ENCODE data around the gene URM1. TPM values are rescaled to one million over a fixed set of nuclear protein-coding genes. Genes with fewer than 3 reads are reported as not detected.

Gene URM1
- total and polyA plus RNA-seq, 7 donors = 16.3 to 73.3 (median 25.1) TPM

GRCh38 chr9:128323791-128324190, 47.4 kb upstream of the URM1 start:
- Histone ChIP-seq H3K9me3 (no peaks in the 10 kb centered on the region), H3K4me3 (peak overlapping the region in 3 of 4 donors; percentile 81 to 97 (median 92)), H3K27me3 (no peaks in the 10 kb centered on the region), H3K36me3 (peaks cover 8 to 44% (median 20%) of the 10 kb centered on the region in 4 donors), H3K4me1 (peaks cover 0 to 27% (median 25%) of the 10 kb centered on the region in 4 donors), H3K27ac (peak overlapping the region in 1 of 4 donors; percentile 85)
- TF ChIP-seq POLR2AphosphoS5 (IDR thresholded peaks at IDR 0.05) (no peak), EP300 (IDR thresholded peaks at IDR 0.05) (no peak), CTCF (IDR thresholded peaks at IDR 0.05) (no peak), POLR2A (IDR thresholded peaks at IDR 0.05) (no peak)
- DNase-seq = no peak
- WGBS, 2 donors = 84 to 86% methylated on average over 12 of the region's 12 CpGs
- intact Hi-C loops (cut with DNase I) = loop anchor here (2.0 to 5.0 kb wide), 2 partner anchors 17 to 46 kb away; partner anchors contain the start of genes GOLGA2, SLC27A4 and SWI5

GRCh38 chr9:128324401-128324800, 46.8 kb upstream of the URM1 start:
- no peak overlapping the region for H3K27ac ChIP-seq
- peaks cover 8 to 50% (median 20%) of the 10 kb centered on the region in 4 donors for H3K36me3 ChIP-seq
- peaks cover 0 to 27% (median 25%) of the 10 kb centered on the region in 4 donors for H3K4me1 ChIP-seq
- WGBS, 2 donors = 96 to 97% methylated on average over 1 of the region's 1 CpG
- no peak overlapping the region for H3K4me3 ChIP-seq
- H3K9me3 ChIP-seq = no peaks in the 10 kb centered on the region
- no peak for DNase-seq
- intact Hi-C loops (cut with DNase I) = loop anchor here (5.0 kb wide), 1 partner anchor 47 kb away; the partner anchor contains the start of genes GOLGA2 and SWI5
- no peaks in the 10 kb centered on the region for H3K27me3 ChIP-seq
- TF ChIP-seq CTCF (IDR thresholded peaks at IDR 0.05) (no peak), POLR2A (IDR thresholded peaks at IDR 0.05) (no peak), EP300 (IDR thresholded peaks at IDR 0.05) (no peak)

- peaks cover 8 to 55% (median 20%) of the 10 kb centered on the region in 4 donors for H3K36me3 ChIP-seq
- H3K4me3 ChIP-seq = no peak overlapping the region
- peaks cover 0 to 27% (median 25%) of the 10 kb centered on the region in 4 donors for H3K4me1 ChIP-seq
- intact Hi-C loops (cut with DNase I) = no loop called here
- H3K27ac ChIP-seq = no peak overlapping the region
- WGBS, 2 donors = 90% methylated on average over 13 of the region's 13 CpGs
- no peaks in the 10 kb centered on the region for H3K9me3 ChIP-seq
- no peaks in the 10 kb centered on the region for H3K27me3 ChIP-seq
- no peak for DNase-seq
- no peak for TF ChIP-seq CTCF (IDR thresholded peaks at IDR 0.05)
- TF ChIP-seq POLR2AphosphoS5 (IDR thresholded peaks at IDR 0.05) = no peak
- TF ChIP-seq EP300 (IDR thresholded peaks at IDR 0.05) = no peak
- no peak for TF ChIP-seq POLR2A (IDR thresholded peaks at IDR 0.05)
Measured at GRCh38 chr9:128325629-128326028, 45.5 kb upstream of the URM1 start.

GRCh38 chr9:128333451-128333869, 37.7 kb upstream of the URM1 start:
- peaks cover 0 to 40% (median 3%) of the 10 kb centered on the region in 4 donors for H3K36me3 ChIP-seq
- no peaks in the 10 kb centered on the region for H3K9me3 ChIP-seq
- 88 to 89% methylated on average over 11 of the region's 11 CpGs for WGBS, 2 donors
- no peaks in the 10 kb centered on the region for H3K4me1 ChIP-seq
- no peak overlapping the region for H3K27ac ChIP-seq
- no peak for DNase-seq
- intact Hi-C loops (cut with DNase I) = no loop called here
- H3K27me3 ChIP-seq = no peaks in the 10 kb centered on the region
- TF ChIP-seq CTCF (IDR thresholded peaks at IDR 0.05) = no peak
- no peak for TF ChIP-seq POLR2A (IDR thresholded peaks at IDR 0.05)
- TF ChIP-seq EP300 (IDR thresholded peaks at IDR 0.05) = no peak
- no peak for TF ChIP-seq POLR2AphosphoS5 (IDR thresholded peaks at IDR 0.05)
- no peak overlapping the region for H3K4me3 ChIP-seq

GRCh38 chr9:128335161-128335560, 36.0 kb upstream of the URM1 start:
- TF ChIP-seq POLR2AphosphoS5 (IDR thresholded peaks at IDR 0.05) (no peak), POLR2A (IDR thresholded peaks at IDR 0.05) (no peak), EP300 (IDR thresholded peaks at IDR 0.05) (no peak), CTCF (IDR thresholded peaks at IDR 0.05) (no peak)
- H3K9me3 ChIP-seq = no peaks in the 10 kb centered on the region
- intact Hi-C loops (cut with DNase I) = no loop called here
- H3K36me3 ChIP-seq = peaks cover 0 to 27% (median 3%) of the 10 kb centered on the region in 4 donors
- H3K4me1 ChIP-seq = peaks cover 0 to 5% (median 2%) of the 10 kb centered on the region in 4 donors
- no peaks in the 10 kb centered on the region for H3K27me3 ChIP-seq
- H3K27ac ChIP-seq = no peak overlapping the region
- WGBS, 2 donors = 89 to 90% methylated on average over 7 of the region's 7 CpGs
- DNase-seq = no peak
- H3K4me3 ChIP-seq = no peak overlapping the region

Data from sigmoid colon (tissue), 7 donors.